HG03469 (cell line): ENCODE measurements around the gene FOXN3.
"Not testable (repeated sequence)": the region's sequence is repeated elsewhere in the genome, so short reads cannot be mapped to it uniquely, and the experiment has no call there.

Experiments
- ATAC-seq: cut with Tn5 transposase; IDR thresholded peaks from one replicate; pipeline ENCODE4 v1.9.1; 2021; ENCODE audit warnings: mild to moderate bottlenecking, moderate library complexity, moderate number of reproducible peaks; ENCODE audit not compliant: unreplicated experiment

Gene FOXN3

GRCh38 chr14:89111766-89112543, 305.1 kb downstream of the FOXN3 start:
- ATAC-seq = not testable (repeated sequence)

- ATAC-seq = not testable (repeated sequence)
Measured at GRCh38 chr14:89111232-89111631, 305.8 kb downstream of the FOXN3 start.

GRCh38 chr14:89110110-89110509, 306.9 kb downstream of the FOXN3 start:
- ATAC-seq = no peak

GRCh38 chr14:89108608-89109007, 308.4 kb downstream of the FOXN3 start:
- ATAC-seq = no peak

- no peak for ATAC-seq
Measured at GRCh38 chr14:89107626-89108025, 309.4 kb downstream of the FOXN3 start.
